Coronary artery (tissue), 2 donors: Measurements from ENCODE around the gene TTC33.
"Not testable (repeated sequence)": the region's sequence is repeated elsewhere in the genome, so short reads cannot be mapped to it uniquely, and the experiment has no call there.

ENCODE experiments used
- DNase-seq: peaks from one replicate; pipeline ENCODE4 v3.0.0-alpha.2; 2017; ENCODE audit warnings: low spot score
- H3K27ac ChIP-seq, 2 donors: fragments of 200-600 bp; sonication (generic); one replicate each; pipeline ENCODE4 v1.5.1; 2016 to 2019
- H3K4me3 ChIP-seq: fragments of 200-600 bp; sonication (generic); 2 replicates; pipeline ENCODE4 v1.5.1; 2016; ENCODE audit warnings: mild to moderate bottlenecking, moderate library complexity
- CTCF ChIP-seq: fragments of 200-600 bp; sonication (generic); IDR thresholded peaks from one replicate; pipeline ENCODE4 v1.5.1; 2019; ENCODE audit warnings: antibody characterized with exemption

Gene TTC33

GRCh38 chr5:40649463-40650030 is 106.2 kb downstream of the TTC33 start:
- TF ChIP-seq CTCF, result no peak
- no peak overlapping the region for H3K4me3 ChIP-seq
- no peak for DNase-seq
- no peak overlapping the region for H3K27ac ChIP-seq

GRCh38 chr5:40648150-40648549 is 107.6 kb downstream of the TTC33 start:
- no peak for TF ChIP-seq CTCF
- Histone ChIP-seq H3K27ac (no peak overlapping the region), H3K4me3 (no peak overlapping the region)
- no peak for DNase-seq

DNA sequence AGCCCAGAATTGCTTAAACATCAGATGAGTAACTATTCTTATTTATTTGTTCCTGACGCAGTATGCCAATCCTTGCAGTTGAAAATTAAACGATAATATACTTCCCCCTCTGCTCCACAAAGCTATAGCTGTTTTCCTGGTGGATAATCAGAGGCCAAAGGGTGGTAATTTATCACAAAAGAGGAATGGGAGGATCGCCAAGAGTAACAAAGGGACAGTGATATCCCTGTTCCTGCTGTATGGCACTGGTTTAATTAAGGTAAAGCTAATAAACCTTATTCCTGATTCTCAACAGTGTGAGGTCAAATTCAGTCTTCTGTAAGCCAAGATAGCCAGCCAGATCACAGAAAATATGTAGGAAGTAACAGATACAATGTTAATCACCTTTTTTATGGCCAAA is 109.5 kb downstream of the TTC33 start:
- no peak for TF ChIP-seq CTCF
- DNase-seq, result no peak

DNA sequence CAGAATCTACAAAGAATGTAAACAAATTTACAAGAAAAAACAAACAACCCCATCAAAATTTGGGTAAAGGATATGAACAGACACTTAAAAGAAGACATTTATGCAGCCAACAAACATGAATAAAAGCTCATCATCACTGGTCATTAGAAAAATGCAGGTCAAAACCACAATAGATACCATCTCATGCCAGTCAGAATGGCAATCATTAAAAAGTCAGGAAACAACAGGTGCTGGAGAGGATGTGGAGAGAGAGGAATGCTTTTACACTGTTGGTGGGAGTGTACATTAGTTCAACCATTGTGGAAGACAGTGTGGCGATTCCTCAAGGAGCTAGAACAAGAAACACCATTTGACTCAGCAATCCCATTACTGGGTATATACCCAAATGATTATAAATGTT is 116.2 kb downstream of the TTC33 start:
- not testable (repeated sequence) for DNase-seq, H3K4me3 ChIP-seq, H3K27ac ChIP-seq

More for the DNA sequence above, 109.5 kb downstream of the TTC33 start:
- H3K27ac ChIP-seq, result no peak overlapping the region
- no peak overlapping the region for H3K4me3 ChIP-seq

GRCh38 chr5:40634593-40634992 is 121.2 kb downstream of the TTC33 start:
- no peak for TF ChIP-seq CTCF
- no peak overlapping the region for H3K27ac ChIP-seq
- DNase-seq, result no peak

DNA sequence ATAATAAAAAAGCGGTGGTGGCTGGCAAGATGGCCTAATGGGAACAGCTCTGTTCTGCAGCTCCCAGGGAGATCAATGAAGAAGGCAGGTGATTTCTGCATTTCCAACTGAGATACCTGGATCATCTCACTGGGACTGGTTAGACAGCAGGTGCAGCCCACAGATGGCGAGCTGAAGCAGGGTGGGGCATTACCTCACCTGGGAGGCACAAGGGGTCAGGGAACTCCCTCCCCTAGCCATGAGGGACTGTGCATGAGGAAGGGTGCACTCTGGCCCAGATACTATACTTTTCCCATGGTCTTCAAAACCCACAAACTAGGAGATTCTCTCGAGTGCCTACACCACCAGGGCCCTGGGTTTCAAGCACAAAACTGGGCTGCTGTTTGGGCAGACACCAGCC is 121.6 kb downstream of the TTC33 start:
- no peak for TF ChIP-seq CTCF
- Histone ChIP-seq H3K27ac (no peak overlapping the region), H3K4me3 (no peak overlapping the region)
- DNase-seq, result no peak

More at GRCh38 chr5:40634593-40634992, 121.2 kb downstream of the TTC33 start:
- H3K4me3 ChIP-seq, result no peak overlapping the region

- no peak for DNase-seq
- Histone ChIP-seq H3K4me3 (no peak overlapping the region), H3K27ac (no peak overlapping the region)
- TF ChIP-seq CTCF, result no peak
Measured at GRCh38 chr5:40631236-40631635, 124.5 kb downstream of the TTC33 start.

DNA sequence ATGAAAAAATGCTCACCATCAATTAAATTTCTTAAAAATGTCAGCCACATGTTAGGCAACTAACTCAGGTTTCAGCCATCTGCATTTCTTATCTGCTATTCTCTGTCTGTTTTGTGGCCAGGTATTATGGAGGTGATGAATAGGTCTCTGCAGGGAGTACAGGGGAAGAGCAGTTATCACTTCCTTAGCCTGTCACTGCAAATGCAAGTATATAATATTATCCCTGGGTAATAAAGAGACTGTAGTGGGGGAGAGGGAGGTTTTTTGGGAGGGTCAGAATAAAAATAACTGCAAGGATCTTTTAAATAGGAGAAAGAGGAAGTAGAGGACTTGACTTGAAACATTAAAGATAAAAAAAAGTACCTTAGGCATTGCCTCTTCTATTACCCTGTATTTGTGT is 125.6 kb downstream of the TTC33 start:
- DNase-seq, result no peak
- TF ChIP-seq CTCF, result no peak
- Histone ChIP-seq H3K27ac (no peak overlapping the region), H3K4me3 (no peak overlapping the region)
